Astrocyte of the cerebellum (primary cell): ENCODE measurements around the gene NSUN6.
"Not testable (repeated sequence)": the region's sequence is repeated elsewhere in the genome, so short reads cannot be mapped to it uniquely, and the experiment has no call there.

ENCODE experiments used
- DNase-seq: peaks from one replicate; pipeline ENCODE4 v3.0.0-alpha.2; 2011; ENCODE audit warnings: low read depth
- H3K4me3 ChIP-seq: 2 replicates; pipeline ENCODE4 v1.5.1; 2011; ENCODE audit warnings: mild to moderate bottlenecking, low read depth, low read length, moderate library complexity
- CTCF ChIP-seq: IDR thresholded peaks from 2 replicates; pipeline ENCODE4 v1.5.1; 2012; ENCODE audit warnings: low read length, low read depth, moderate library complexity, mild to moderate bottlenecking; ENCODE audit errors: missing control alignments
- in situ Hi-C: cut with HindIII; loops from 2 replicates; pipeline ENCODE4 v1.10.0; 2017; ENCODE audit warnings: low sequenced_read_pairs

NSUN6 gene

DNA sequence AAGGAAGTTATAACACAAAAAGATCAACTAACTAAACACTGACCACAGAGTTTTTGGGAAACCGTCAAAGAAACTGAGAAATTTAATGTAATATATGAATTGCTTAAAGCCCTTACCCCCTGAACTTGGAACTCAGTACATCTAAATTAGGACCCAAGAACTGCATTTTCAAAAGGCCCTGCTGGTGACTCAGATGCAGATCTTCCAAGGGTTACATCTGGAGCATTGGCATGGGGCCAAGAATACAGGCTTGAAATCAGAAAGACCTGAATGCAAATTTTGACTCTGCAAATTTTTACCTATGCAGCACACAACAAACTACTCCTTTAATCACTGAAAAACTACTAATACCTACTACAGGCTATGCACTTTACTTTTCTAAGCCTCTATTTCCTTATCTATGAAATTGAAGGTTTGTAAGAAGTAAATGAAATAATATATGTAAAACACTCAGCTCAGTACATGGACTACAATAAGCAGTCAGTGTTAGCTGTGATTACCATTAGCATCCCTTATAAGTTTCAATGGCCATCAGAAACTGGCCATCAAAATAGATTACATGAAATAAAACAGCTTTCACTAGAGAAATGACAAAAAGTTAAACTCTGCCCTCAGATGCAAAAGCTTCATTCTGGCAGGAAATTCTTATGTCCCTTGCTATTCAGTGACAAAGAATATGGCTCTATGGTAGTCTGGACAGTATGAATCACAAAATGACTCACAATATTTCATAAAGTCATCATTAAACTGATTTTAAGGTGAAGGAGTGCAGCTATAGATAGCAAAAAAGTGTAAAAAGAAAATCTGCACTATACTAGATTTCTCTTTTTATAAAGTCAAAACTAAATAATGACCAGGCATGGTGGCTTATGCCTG, 43.6 kb downstream of the NSUN6 start:
- in situ Hi-C loops, result loop anchor here (10.0 kb wide), 1 partner anchor 73 kb away; no protein-coding TSS in a partner anchor
- TF ChIP-seq CTCF, result no peak

DNA sequence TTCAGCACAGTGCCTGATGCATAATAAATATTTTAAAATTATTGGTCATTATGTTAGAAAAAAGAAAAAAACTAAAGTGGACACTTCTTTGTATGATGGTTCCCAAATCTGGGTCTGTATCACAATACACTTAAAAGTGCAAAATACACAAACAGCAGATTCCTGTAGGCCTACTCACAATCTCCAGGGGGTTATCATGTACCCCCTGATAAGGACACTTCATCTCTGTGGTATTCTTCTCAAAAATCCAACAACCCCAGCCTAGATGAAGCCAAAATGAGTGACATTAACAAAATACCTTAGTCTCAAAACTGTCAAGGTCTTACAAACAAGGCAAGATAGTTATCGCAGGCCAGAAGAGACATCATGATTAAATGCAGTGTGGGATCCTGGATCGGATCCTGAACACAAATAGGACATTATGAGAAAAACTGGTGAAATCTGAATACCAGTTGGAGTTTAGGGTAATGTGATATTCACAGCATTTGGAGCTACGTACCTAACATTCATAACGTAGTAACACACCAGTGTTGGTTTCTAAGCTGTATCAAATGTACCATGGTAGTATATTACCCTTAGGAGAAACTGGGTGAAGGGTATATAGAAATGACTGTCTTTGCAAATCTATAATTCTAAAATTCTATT, 45.2 kb downstream of the NSUN6 start:
- in situ Hi-C loops, result loop anchor here (10.0 kb wide), 1 partner anchor 71 kb away; no protein-coding TSS in a partner anchor
- no peak for TF ChIP-seq CTCF
- no peak for DNase-seq

More for the DNA sequence above, 43.6 kb downstream of the NSUN6 start:
- DNase-seq, result peak; percentile 79
- no peak overlapping the region for H3K4me3 ChIP-seq

DNA sequence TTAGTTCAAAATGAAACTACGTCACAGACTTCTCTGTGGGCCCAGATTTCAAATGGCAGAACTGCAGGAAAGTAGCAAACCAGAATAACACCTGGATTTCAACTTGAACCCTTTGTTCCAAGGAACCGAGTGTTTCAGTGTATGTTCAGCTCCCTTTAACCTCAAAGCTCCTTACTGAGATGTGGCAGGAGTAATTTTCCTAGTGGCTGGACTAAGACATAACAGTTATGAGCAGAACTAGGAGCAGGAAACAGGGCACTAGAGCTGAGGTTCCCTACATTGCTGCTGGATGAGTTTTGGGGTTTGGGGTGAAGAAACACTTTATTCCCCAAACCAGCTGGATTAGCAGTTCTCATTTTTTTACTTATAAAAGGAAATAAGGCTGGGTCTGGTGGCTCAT, 50.1 kb downstream of the NSUN6 start:
- H3K4me3 ChIP-seq, result no peak overlapping the region
- DNase-seq, result no peak
- TF ChIP-seq CTCF, result no peak
- in situ Hi-C loops, result loop anchor here (10.0 kb wide), 1 partner anchor 67 kb away; no protein-coding TSS in a partner anchor

More for the DNA sequence above, 45.2 kb downstream of the NSUN6 start:
- no peak overlapping the region for H3K4me3 ChIP-seq

- H3K4me3 ChIP-seq, result no peak overlapping the region
- TF ChIP-seq CTCF, result no peak
- in situ Hi-C loops, result no loop called here
- DNase-seq, result no peak
These were observed 52.0 kb downstream of the NSUN6 start for GRCh38 chr10:18599392-18599791.

GRCh38 chr10:18594574-18595156, 56.7 kb downstream of the NSUN6 start:
- no peak for DNase-seq

DNA sequence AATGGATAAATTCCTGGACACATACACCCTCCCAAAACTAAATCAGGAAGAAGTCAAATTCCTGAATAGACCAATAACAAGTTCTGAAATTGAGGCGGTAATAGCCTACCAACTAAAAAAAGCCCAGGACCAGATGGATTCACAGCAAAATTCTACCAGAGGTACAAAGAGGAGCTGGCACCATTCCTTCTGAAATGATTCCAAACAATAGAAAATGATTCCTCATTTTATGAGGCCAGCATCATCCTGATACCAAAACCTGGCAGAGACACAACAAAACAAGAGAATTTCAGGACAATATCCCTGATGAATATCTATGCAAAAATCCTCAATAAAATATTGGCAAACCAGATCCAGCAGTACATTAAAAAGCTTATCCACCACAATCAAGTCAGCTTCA, 60.2 kb downstream of the NSUN6 start:
- DNase-seq, H3K4me3 ChIP-seq, in situ Hi-C loops: not testable (repeated sequence)

More at GRCh38 chr10:18594574-18595156, 56.7 kb downstream of the NSUN6 start:
- TF ChIP-seq CTCF, result no peak
- H3K4me3 ChIP-seq, result no peak overlapping the region
- in situ Hi-C loops, result no loop called here

GRCh38 chr10:18586637-18587036, 64.8 kb downstream of the NSUN6 start:
- H3K4me3 ChIP-seq, in situ Hi-C loops, DNase-seq: not testable (repeated sequence)
